Right lobe of liver (tissue), 4 donors: ENCODE results near the gene TDRKH.

Source experiments
- CTCF ChIP-seq, 4 donors: fragments of 200-600 bp in 3 of 4; fragments of 450-650 bp in 1 of 4; IDR thresholded peaks; one replicate each; pipeline versions ENCODE4 v1.5.1 to v1.8.0; 2016 to 2022; ENCODE audit warnings: antibody characterized with exemption in 4 of 4, mild to moderate bottlenecking in 2 of 4
- POLR2A ChIP-seq: fragments of 450-650 bp; IDR thresholded peaks from one replicate; pipeline ENCODE4 v1.6.1; 2017; ENCODE audit warnings: antibody characterized with exemption, mild to moderate bottlenecking
- donor health status: DM: no; HTN: no; CAD: no.
- donor health status: DM: no; HTN: no; CAD: no.
- donor health status: DM: no; HTN: yes; CAD: no.

- no peak for TF ChIP-seq CTCF (IDR thresholded peaks at IDR 0.05)
- TF ChIP-seq POLR2A, result no peak
Observed at GRCh38 chr1:151817353-151817730, 27.0 kb upstream of the TDRKH start.
